GM13976 (cell line): Measurements from ENCODE around the gene EIF3B.

Experiments used
- DNase-seq: peaks from one replicate; pipeline ENCODE4 v3.0.0; 2012; ENCODE audit warnings: low spot score
- in situ Hi-C: fragments of 300-500 bp; cut with MboI; formaldehyde crosslinking; loops from one replicate; pipeline ENCODE4 v1.12.0; 2022; ENCODE audit warnings: low sequenced_read_pairs, mixed read lengths, inconsistent platforms; ENCODE audit not compliant: unreplicated experiment
- TF ChIP-seq, protein P1 (sequence below): IDR thresholded peaks from 2 replicates; pipeline ENCODE4 v1.5.1; 2012; ENCODE audit warnings: borderline replicate concordance, mild to moderate bottlenecking; ENCODE audit not compliant: insufficient read depth; ENCODE audit errors: extremely low read depth, missing control alignments, control extremely low read depth

Gene EIF3B

DNA sequence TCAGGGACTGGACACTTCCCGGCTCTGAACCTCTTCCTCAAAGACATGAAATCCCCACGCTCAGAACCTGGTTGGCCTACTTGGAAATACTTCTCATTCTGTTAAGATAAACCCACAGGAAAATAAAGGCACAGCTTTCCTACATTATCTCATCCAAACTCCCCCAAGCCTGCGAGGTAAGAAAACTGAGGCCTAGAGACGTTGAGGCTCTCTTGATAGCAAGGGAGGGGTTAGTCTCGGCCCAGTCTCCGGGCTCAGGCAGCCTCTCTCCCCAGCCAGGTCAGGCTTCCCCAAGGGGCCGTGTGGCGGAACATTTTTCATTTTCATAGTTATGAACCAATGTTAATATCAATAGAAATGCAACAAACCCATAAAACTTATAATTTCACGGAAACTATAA, 4.6 kb upstream of the EIF3B start:
- in situ Hi-C loops: no loop called here
- TF ChIP-seq, protein P1, sequence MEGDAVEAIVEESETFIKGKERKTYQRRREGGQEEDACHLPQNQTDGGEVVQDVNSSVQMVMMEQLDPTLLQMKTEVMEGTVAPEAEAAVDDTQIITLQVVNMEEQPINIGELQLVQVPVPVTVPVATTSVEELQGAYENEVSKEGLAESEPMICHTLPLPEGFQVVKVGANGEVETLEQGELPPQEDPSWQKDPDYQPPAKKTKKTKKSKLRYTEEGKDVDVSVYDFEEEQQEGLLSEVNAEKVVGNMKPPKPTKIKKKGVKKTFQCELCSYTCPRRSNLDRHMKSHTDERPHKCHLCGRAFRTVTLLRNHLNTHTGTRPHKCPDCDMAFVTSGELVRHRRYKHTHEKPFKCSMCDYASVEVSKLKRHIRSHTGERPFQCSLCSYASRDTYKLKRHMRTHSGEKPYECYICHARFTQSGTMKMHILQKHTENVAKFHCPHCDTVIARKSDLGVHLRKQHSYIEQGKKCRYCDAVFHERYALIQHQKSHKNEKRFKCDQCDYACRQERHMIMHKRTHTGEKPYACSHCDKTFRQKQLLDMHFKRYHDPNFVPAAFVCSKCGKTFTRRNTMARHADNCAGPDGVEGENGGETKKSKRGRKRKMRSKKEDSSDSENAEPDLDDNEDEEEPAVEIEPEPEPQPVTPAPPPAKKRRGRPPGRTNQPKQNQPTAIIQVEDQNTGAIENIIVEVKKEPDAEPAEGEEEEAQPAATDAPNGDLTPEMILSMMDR: no peak
- DNase-seq: no peak

DNA sequence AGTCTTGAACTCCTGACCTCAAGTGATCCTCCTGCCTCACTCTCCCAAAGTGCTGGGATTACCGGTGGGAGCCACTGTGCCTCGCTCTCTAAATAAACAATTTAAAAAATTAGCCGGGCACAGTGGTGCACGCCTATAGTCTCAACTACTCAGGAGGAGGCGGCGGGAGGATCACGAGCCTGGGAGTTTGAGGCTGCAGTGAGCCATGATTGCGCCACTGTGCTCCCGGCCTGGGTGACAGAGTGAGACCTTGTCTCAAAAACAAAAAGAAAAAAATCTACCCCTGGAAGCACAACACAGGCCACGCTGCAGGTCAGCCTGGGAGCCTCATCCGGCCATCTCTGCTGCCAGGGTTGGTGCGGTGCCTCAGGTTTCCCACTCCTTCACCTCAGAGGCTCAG, 3.8 kb upstream of the EIF3B start:
- in situ Hi-C loops: no loop called here
- TF ChIP-seq, protein P1: no peak
- DNase-seq: no peak

DNA sequence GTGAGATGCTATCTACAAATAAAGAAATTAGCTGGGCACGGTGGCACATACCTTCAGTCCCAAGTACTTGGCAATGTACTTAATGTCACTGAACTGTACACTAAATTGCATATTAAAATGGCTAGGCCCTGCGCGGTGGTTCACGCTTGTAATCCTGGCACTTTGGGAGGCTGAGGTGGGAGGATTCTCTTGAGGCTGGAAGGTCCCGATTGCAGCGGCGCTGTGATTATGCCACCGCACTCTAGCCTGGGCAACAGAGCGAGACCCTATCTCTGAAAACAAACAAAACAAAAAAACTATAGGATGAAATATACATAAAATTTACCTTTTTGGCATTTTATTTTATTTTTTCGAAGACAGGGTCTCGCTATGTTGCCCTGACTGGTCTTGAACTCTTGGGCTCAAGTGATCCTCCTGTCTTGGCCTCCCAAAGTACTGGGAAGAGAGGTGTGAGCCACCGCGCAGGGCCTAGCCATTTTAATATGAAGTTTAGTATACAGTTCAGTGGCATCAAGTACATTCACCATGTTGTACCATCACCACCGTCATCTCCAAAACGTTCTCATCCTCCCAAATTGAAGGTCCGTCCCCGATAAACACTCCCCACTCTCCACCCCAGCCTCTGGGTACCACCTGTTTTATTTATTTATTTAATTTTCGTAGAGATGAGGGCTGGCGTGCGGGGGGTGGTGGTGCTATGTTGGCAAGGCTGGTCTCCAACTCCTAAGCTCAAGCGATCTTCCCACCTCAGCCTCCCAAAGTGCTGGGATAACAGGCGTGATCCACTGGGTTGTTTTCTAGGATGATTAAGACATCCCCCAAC, 1.3 kb upstream of the EIF3B start:
- in situ Hi-C loops: no loop called here
- TF ChIP-seq, protein P1: no peak
- no peak for DNase-seq

GRCh38 chr7:2353936-2354185, 766 bp upstream of the EIF3B start:
- peak; percentile 95 for DNase-seq
- in situ Hi-C loops: no loop called here
- TF ChIP-seq, protein P1: no peak

DNA sequence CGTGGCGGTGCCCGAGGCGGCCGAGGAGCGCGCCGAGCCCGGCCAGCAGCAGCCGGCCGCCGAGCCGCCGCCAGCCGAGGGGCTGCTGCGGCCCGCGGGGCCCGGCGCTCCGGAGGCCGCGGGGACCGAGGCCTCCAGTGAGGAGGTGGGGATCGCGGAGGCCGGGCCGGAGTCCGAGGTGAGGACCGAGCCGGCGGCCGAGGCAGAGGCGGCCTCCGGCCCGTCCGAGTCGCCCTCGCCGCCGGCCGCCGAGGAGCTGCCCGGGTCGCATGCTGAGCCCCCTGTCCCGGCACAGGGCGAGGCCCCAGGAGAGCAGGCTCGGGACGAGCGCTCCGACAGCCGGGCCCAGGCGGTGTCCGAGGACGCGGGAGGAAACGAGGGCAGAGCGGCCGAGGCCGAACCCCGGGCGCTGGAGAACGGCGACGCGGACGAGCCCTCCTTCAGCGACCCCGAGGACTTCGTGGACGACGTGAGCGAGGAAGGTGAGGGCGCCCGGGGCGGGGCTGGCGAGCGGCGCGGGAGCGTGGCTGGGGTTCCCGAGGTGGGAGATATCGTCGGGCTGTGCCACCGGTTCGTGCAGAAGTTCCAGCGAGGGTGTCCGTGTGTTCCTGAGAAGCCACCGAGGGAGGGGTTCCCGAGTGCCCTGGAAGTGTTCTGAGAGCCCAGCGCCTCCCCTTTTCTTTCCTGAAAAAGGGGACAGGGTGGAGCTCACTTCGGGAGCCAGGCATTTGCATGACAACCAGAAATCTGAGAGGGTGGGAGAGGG, 495 bp downstream of the EIF3B start:
- no peak for DNase-seq
- in situ Hi-C loops: no loop called here
- TF ChIP-seq, protein P1: no peak

GRCh38 chr7:2355705-2356008, 1.0 kb downstream of the EIF3B start:
- DNase-seq: no peak
- in situ Hi-C loops: no loop called here
- TF ChIP-seq, protein P1: no peak
